HG03066 (cell line): Measurements from ENCODE around the gene LRRC27.

Experiments used
- ATAC-seq: cut with Tn5 transposase; IDR thresholded peaks from one replicate; pipeline ENCODE4 v1.9.1; 2021; ENCODE audit warnings: low read depth; ENCODE audit not compliant: unreplicated experiment

Gene LRRC27

DNA sequence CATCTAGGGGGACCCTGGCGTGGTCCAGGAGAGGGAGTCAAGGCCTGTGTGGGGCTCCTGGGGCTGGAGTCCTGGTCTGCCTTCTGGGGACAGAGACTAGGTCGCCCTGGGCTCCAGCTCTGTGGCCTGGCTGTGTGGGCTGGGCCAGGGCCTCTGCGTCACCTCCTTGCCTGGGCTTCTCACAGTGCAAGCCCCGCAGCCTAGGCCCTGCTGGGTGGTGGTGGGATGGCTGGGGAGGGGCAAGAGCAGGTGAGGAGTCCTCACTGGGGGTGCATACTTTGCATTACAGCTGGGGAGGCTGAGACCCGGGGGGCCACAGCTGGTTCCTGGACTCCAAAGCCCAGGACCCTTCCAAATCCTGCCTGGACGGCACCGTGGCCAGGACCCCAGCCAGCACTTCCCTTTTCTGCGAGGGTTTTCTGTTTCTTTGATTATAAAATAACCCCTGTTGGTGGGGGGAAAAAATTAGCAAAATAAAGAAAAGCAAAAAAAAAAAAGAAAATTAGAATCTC is 88.5 kb downstream of the LRRC27 start:
- no peak for ATAC-seq

DNA sequence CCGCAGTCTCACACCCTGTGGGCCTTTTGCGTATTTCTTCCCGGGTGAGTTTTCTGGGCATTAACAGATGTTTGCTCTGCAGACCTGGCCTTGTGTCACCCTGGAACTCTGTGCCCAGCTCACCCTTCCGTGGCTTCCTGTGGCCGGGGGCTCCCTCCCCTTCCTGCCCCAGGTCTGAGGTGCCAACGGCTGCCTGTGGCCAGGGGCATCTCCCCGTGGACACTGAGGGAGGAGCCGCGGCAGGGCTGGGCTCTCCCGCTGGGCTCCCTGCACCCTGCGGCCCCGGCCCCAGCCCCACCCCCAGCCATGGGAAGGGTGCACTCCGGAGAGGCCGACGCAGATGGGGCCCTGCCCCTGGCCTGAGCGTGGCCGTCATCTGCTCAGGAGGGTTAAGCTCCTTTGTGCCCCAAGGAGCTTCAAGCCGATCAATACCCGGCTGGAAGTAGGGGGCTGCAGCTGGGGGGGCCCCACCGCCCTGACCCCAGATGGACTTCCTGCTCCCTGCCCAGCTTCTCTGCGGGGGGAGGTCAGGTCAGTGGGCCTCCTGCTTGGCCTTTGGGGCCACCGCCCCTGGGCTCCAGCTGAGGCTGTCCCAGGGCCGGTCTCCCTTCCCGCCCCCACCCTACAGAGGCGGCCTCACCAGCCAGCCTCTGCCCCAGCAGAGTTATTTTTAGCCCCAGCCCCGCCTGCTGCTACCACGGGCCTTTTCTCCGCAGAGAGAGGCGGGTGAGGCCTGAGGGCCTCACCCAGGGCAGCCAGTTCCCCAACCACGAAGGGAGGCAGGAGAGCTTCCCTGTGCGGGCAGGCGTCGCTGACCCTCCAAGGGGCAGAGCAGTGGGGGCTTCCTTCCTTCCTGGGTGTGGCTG is 89.2 kb downstream of the LRRC27 start:
- ATAC-seq: peak; percentile 43

DNA sequence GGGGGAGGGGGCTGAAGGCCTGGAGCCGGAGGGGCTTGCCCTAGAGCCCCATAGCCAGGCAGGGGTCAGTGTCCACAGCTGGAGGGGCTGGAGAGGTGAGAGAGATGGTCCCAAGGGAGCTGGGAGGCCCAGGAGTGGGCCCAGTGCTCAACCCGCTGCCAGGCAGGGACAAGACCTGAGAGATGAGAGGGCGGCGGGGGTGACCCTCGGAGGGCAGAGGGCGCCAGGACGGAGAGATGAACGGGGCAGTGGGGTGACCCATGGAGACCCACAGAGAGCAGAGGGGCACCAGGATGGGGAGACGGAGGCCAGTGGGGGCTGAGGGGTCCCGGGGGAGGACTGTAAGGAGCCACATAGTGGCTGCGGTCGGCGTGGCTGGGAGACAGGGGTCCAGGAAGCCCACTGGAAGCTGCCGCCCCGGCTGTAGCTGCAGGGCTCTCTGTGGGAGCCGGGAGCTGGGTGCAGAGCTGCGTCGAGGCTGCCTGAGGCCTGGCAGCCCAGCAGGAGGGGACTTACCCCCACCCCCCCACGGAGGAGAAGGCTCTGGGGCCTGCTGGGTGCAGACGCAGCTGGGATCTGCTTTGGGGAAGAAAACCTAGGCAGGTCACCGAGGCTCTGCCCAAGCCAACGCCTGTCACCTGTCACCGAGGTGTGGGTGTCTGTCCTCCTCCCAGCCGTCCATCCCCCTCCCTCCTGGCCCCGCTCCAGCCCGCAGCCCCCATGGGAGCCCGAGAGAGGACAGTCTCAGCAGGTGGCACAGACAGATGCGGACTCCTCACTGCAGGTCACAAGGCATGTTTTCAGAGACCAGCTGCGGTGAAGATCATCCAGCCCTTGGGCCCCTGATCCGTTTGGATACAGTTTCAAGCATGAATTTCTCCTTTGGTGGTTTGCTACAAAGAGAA is 90.1 kb downstream of the LRRC27 start:
- ATAC-seq: peak; percentile 49

GRCh38 chr10:132422903-132423825 is 91.2 kb downstream of the LRRC27 start:
- peak; percentile 16 for ATAC-seq

- no peak for ATAC-seq
These were observed 92.2 kb downstream of the LRRC27 start for GRCh38 chr10:132423966-132424861.

DNA sequence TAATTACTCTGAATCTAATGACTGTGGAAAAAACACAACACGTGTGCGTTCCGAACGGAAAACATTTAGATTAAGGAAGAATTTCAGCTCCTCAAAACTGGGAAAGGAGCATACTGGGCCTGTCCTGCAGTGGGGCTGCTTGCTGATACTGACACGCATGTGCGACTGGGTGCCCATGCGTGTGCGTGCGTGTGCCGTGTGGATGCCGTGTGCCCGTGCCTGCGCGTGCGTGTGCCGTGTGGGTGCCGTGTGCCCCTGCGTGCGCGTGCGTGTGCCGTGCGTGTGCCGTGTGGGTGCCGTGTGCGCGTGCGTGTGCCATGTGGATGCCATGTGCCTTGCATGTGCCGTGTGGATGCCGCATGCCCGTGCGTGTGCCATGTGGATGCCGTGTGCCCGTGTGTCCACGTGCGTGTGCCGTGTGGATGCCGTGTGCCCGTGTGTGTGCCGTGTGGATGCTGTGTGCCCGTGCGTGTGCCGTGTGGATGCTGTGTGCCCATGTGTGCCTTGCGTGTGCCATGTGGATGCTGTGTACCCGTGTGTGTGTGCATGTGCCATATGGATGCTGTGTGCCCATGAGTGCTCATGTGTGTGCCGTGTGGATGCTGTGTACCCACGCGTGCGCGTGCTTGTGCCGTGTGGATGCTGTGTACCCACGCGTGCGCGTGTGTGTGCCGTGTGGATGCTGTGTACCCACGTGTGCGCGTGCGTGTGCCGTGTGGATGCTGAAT is 93.2 kb downstream of the LRRC27 start:
- no peak for ATAC-seq

DNA sequence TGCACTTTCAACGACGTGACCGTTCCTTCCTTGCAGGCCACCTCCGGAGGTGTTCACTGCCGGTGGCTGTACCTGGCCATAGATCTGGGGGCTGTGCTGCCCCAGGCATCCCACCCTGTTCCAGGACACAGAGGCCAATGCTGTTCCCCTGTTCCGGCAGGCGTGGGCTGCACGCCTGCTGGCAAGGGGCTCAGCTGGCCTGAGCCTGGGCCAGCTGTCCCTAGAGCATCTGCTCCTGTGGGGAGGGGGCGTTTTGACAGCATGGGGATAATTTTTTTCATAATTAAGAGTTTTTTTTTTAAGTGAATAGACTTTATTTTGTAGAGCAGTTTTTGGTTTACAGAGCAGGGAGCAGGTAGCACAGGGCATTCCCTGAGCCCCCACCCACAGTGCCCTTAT is 93.8 kb downstream of the LRRC27 start:
- ATAC-seq: no peak

- ATAC-seq: no peak
These were observed 95.2 kb downstream of the LRRC27 start for GRCh38 chr10:132427006-132427771.

DNA sequence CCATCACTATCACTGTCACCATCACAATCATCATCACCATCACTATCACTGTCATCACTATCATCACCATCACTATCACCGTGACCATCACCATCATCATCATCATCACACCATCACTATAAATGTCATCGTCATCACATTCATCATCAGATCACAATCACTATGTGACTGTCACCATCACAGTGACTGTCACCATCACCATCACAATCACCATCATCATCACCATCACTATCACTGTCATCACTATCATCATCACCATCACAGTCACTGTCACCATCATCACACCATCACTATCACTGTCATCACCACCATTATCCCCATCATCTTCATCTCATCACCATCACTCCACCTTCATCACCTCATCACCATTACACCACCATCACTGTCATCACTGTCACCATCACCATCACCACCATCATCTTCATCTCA is 96.0 kb downstream of the LRRC27 start:
- ATAC-seq: no peak

- ATAC-seq: no peak
These were observed 96.5 kb downstream of the LRRC27 start for GRCh38 chr10:132428486-132428995.
